Measurements from ENCODE around the gene SKA3.

- TF ChIP-seq CTCF (IDR thresholded peaks at IDR 0.05), result no peak
- no peak for TF ChIP-seq POLR2AphosphoS5 (IDR thresholded peaks at IDR 0.05)
- no peak for TF ChIP-seq POLR2A (IDR thresholded peaks at IDR 0.05)
Measured at GRCh38 chr13:21219036-21219381, 42.7 kb upstream of the SKA3 start.

All from transverse colon (tissue), 4 donors.